Effector memory CD8-positive, alpha-beta T cell (primary cell): ENCODE results near the gene GNB1.
"Not testable (repeated sequence)": the region's sequence is repeated elsewhere in the genome, so short reads cannot be mapped to it uniquely, and the experiment has no call there.

ENCODE experiments used
- ATAC-seq: fragments of 150-1000 bp; cut with Tn5 transposase; replicated peaks from 2 replicates; pipeline ENCODE4 v1.10.0; 2021; ENCODE audit warnings: mild to moderate bottlenecking, moderate library complexity
- DNase-seq, 3 experiments: peaks; one replicate each; pipeline ENCODE4 v3.0.0; 2021
- H3K27ac Mint-ChIP-seq, 2 donors: one replicate each; pipeline ENCODE4 v1.8.0; 2022; ENCODE audit warnings: mild to moderate bottlenecking in 2 of 2, mixed read lengths in 2 of 2, moderate library complexity in 2 of 2
- H3K27me3 Mint-ChIP-seq, 2 donors: one replicate each; pipeline ENCODE4 v1.8.0; 2022; ENCODE audit warnings: mixed read lengths in 2 of 2
- H3K36me3 Mint-ChIP-seq: one replicate; pipeline ENCODE4 v1.8.0; 2022; ENCODE audit warnings: mild to moderate bottlenecking, moderate library complexity, mixed read lengths; ENCODE audit not compliant: insufficient read depth
- H3K4me1 Mint-ChIP-seq, 2 donors: one replicate each; pipeline ENCODE4 v1.8.0; 2022; ENCODE audit warnings: low read depth in 2 of 2, mixed read lengths in 2 of 2
- H3K4me3 Mint-ChIP-seq, 2 donors: one replicate each; pipeline ENCODE4 v1.8.0; 2022; ENCODE audit warnings: mild to moderate bottlenecking in 2 of 2, mixed read lengths in 2 of 2, moderate library complexity in 2 of 2
- H3K9me3 Mint-ChIP-seq, 2 donors: one replicate each; pipeline ENCODE4 v1.8.0; 2022; ENCODE audit warnings: mixed read lengths in 2 of 2

GNB1 gene

GRCh38 chr1:1752190-1752589 lies 138.7 kb downstream of the GNB1 start:
- no peak for ATAC-seq
- Mint-ChIP-seq H3K4me1 (peaks cover 0 to 2% of the 10 kb centered on the region in 2 donors), H3K9me3 (no peaks in the 10 kb centered on the region), H3K27ac (no peak overlapping the region), H3K36me3 (peaks cover 7% of the 10 kb centered on the region), H3K27me3 (no peaks in the 10 kb centered on the region), H3K4me3 (no peak overlapping the region)
- no peak for DNase-seq

DNA sequence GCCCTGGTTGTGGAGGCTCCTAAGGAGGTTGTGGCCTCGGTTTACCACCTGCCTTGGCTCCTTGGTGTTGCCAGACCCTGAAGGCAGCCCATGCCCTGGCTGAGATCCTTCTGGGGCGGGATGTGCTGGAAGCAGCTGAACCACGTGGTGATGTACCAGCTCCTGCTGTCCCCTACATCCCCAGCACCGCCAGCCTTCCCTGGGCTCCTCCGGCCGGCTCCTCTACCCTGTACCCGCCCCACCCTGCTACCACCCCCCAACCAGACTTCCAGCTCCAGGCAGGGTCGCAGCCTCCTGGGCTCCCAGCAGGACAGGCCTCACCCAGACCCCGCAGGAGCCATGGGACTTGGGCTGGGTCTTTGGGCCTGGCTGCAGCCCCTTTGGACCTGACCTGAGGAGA lies 140.9 kb downstream of the GNB1 start:
- H3K4me1 Mint-ChIP-seq, DNase-seq, H3K27me3 Mint-ChIP-seq, H3K36me3 Mint-ChIP-seq, H3K9me3 Mint-ChIP-seq, H3K27ac Mint-ChIP-seq, H3K4me3 Mint-ChIP-seq, ATAC-seq: not testable (repeated sequence)

GRCh38 chr1:1748686-1749321 lies 142.1 kb downstream of the GNB1 start:
- ATAC-seq (no peak), DNase-seq (no peak)
- H3K27me3 Mint-ChIP-seq = no peaks in the 10 kb centered on the region
- H3K36me3 Mint-ChIP-seq = peaks cover 3% of the 10 kb centered on the region
- peak overlapping the region in 1 of 2 donors; percentile 21 for H3K4me3 Mint-ChIP-seq
- no peaks in the 10 kb centered on the region for H3K9me3 Mint-ChIP-seq
- peaks cover 0 to 2% of the 10 kb centered on the region in 2 donors for H3K4me1 Mint-ChIP-seq
- H3K27ac Mint-ChIP-seq = no peak overlapping the region

GRCh38 chr1:1746566-1746909 lies 144.3 kb downstream of the GNB1 start:
- DNase-seq, H3K4me1 Mint-ChIP-seq, H3K9me3 Mint-ChIP-seq, H3K27me3 Mint-ChIP-seq: not testable (repeated sequence)
- Mint-ChIP-seq H3K27ac (peak overlapping the region; percentile 86 to 94), H3K36me3 (peaks cover 13% of the 10 kb centered on the region), H3K4me3 (peak overlapping the region; percentile 37 to 72)
- peak; percentile 76 for ATAC-seq

- not testable (repeated sequence) for H3K27me3 Mint-ChIP-seq, H3K9me3 Mint-ChIP-seq, H3K4me1 Mint-ChIP-seq
- DNase-seq = peak; percentile 74 to 91 (median 85)
- ATAC-seq = peak; percentile 70
- H3K4me3 Mint-ChIP-seq = peak overlapping the region; percentile 37 to 72
- peak overlapping the region; percentile 86 to 94 for H3K27ac Mint-ChIP-seq
- H3K36me3 Mint-ChIP-seq = peaks cover 13% of the 10 kb centered on the region
These were observed 145.0 kb downstream of the GNB1 start for GRCh38 chr1:1745651-1746565.

DNA sequence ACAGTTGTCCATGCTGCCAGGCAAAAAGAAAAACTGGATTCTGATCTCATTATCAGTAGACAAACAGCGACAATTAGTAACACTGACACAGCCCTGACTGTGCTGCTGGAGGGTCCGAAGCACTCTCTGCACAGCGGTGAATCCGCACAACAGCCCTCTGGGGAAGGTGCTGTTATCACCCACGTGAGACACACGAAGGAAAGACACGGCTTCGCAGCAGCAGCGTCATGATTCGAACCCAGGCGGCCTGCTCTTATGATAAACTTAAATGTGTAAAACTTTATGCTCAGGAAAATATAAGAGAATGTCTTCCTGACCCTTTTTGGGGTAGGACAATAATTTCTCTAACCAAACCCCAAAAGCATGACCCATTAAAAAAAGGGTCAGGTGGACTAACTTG lies 148.4 kb downstream of the GNB1 start:
- H3K9me3 Mint-ChIP-seq = not testable (repeated sequence)

GRCh38 chr1:1741013-1741412 lies 149.9 kb downstream of the GNB1 start:
- H3K4me1 Mint-ChIP-seq, DNase-seq, H3K27me3 Mint-ChIP-seq, H3K4me3 Mint-ChIP-seq, H3K9me3 Mint-ChIP-seq, ATAC-seq, H3K27ac Mint-ChIP-seq: not testable (repeated sequence)
- peaks cover 22% of the 10 kb centered on the region for H3K36me3 Mint-ChIP-seq

More for the DNA sequence above, 148.4 kb downstream of the GNB1 start:
- not testable (repeated sequence) for H3K4me1 Mint-ChIP-seq, H3K27ac Mint-ChIP-seq, ATAC-seq, DNase-seq, H3K27me3 Mint-ChIP-seq, H3K4me3 Mint-ChIP-seq
- H3K36me3 Mint-ChIP-seq = peaks cover 13% of the 10 kb centered on the region

- not testable (repeated sequence) for H3K27ac Mint-ChIP-seq, H3K27me3 Mint-ChIP-seq, H3K9me3 Mint-ChIP-seq, DNase-seq, H3K4me3 Mint-ChIP-seq, H3K4me1 Mint-ChIP-seq
- peak; percentile 71 for ATAC-seq
- peaks cover 25% of the 10 kb centered on the region for H3K36me3 Mint-ChIP-seq
These were observed 152.0 kb downstream of the GNB1 start for GRCh38 chr1:1738799-1739337.

DNA sequence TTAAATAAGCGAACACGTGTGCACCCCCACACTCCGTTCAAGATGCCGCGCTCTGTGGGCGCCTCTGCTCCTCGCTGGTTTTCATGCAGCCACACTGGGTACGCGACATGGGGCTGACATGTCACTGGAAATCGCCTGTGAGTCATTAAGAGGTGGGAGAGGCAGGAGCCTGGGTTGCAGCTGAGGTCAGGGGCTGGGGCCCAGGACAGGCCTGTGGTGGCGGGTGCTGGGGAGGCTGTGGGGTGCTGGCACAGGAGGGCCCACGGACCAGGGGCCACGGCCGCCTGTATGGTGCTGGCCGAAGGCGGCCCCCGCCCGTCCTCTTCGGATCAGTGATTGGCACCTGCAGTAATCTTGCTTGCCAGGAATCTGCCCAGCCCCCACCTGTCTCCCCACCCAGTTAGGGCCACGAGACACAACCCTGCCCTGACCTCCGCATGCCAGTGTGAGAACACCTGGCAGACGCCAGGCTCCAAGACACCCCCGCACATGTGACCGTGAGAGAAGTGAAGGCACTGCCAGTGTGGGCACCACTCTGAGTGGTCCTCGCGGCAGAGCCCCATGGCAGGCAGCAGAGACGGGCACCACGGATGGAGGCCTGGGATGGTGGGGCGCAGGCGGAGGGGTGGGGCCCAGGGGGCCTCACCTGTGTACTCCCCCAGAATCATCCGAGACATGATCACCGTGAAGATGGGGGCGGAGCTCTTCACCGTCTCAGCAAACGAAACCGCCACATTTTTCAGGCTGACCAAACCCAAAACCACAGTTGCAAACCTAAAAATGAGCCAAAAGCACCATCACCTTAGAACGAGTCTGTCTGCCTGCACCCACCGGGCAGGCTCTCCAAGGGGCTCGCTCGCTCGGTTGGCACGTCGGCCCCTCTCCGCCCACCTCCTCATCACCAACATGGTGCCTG lies 153.0 kb downstream of the GNB1 start:
- DNase-seq, H3K4me1 Mint-ChIP-seq, H3K9me3 Mint-ChIP-seq, H3K4me3 Mint-ChIP-seq, H3K27me3 Mint-ChIP-seq: not testable (repeated sequence)
- Mint-ChIP-seq H3K36me3 (peaks cover 30% of the 10 kb centered on the region), H3K27ac (peak overlapping the region in 1 of 2 donors; percentile 49)
- ATAC-seq = peak; percentile 52
